ENCODE measurements around the gene KCND2.

Gene KCND2

GRCh38 chr7:120794106-120794729 is 521.2 kb downstream of the KCND2 start:
- in situ Hi-C loops (cut with MboI; ENCODE audit: low sequenced_read_pairs): no loop called here

- in situ Hi-C loops (cut with MboI; ENCODE audit: low sequenced_read_pairs): no loop called here
Measured at GRCh38 chr7:120797026-120797645, 524.2 kb downstream of the KCND2 start.

GRCh38 chr7:120799147-120799546 is 526.2 kb downstream of the KCND2 start:
- in situ Hi-C loops (cut with MboI; ENCODE audit: low sequenced_read_pairs): no loop called here

All from hTERT RPE-1 (cell line).